ENCODE results near the gene IDUA.

IDUA gene

GRCh38 chr4:982814-983213 lies 4.0 kb upstream of the IDUA start:
- no peak overlapping the region for H4K91ac ChIP-seq (ENCODE audit: low read length)
- no peak overlapping the region for H2AK5ac ChIP-seq (ENCODE audit: low read length, severe bottlenecking)
- H3K23ac ChIP-seq (ENCODE audit: low read length in 2 of 2) = no peak overlapping the region
- no peak overlapping the region for H2AFZ ChIP-seq (ENCODE audit: low read depth, low read length)
- H2BK120ac ChIP-seq (ENCODE audit: low read depth, low read length) = no peak overlapping the region
- peaks cover 21% of the 10 kb centered on the region for H3K4me1 ChIP-seq (ENCODE audit: control insufficient read depth, insufficient read depth, low read depth, low read length)
- H3K9me3 ChIP-seq (ENCODE audit: control insufficient read depth, low read length) = no peaks in the 10 kb centered on the region
- H4K8ac ChIP-seq (ENCODE audit: low read length) = no peak overlapping the region
- H2BK5ac ChIP-seq (ENCODE audit: low read depth, low read length, poor library complexity, severe bottlenecking) = no peak overlapping the region
- H2BK12ac ChIP-seq (ENCODE audit: low read length in 2 of 2) = no peak overlapping the region
- no peak overlapping the region for H3K18ac ChIP-seq (ENCODE audit: low read depth in 1 of 2, low read length in 2 of 2)
- DNase-seq = no peak
- no peak overlapping the region for H2BK15ac ChIP-seq (ENCODE audit: low read depth, poor library complexity, severe bottlenecking)
- no peak overlapping the region for H3K4me3 ChIP-seq (ENCODE audit: insufficient read depth in 1 of 2, low read depth in 1 of 2, low read length in 2 of 2)
- 94% methylated on average over 15 of the region's 15 CpGs for WGBS
- H3K79me1 ChIP-seq (replicated peaks; ENCODE audit: low read length, poor library complexity, severe bottlenecking) = peaks cover 9% of the 10 kb centered on the region
- no peak overlapping the region for H3K9ac ChIP-seq (ENCODE audit: low read length)
- H3K27ac ChIP-seq (ENCODE audit: low read length, poor library complexity, severe bottlenecking) = no peak overlapping the region
- no peaks in the 10 kb centered on the region for H3K27me3 ChIP-seq (ENCODE audit: control insufficient read depth in 1 of 2, insufficient read depth in 1 of 2, low read length in 2 of 2)
- peaks cover 0 to 7% of the 10 kb centered on the region in 2 experiments for H3K36me3 ChIP-seq (ENCODE audit: control insufficient read depth in 1 of 2, insufficient read depth in 2 of 2, low read depth in 1 of 2, low read length in 2 of 2)
- H3K14ac ChIP-seq (ENCODE audit: low read length in 2 of 2) = no peak overlapping the region
- H3K4me2 ChIP-seq (ENCODE audit: low read length, poor library complexity, severe bottlenecking) = no peak overlapping the region
- H3K4ac ChIP-seq (ENCODE audit: low read depth in 1 of 2, low read length in 2 of 2) = no peak overlapping the region

GRCh38 chr4:984336-985054 lies 2.3 kb upstream of the IDUA start:
- H3K9ac ChIP-seq (ENCODE audit: low read length) = peak overlapping the region; percentile 93
- no peaks in the 10 kb centered on the region for H3K9me3 ChIP-seq (ENCODE audit: control insufficient read depth, low read length)
- peaks cover 23% of the 10 kb centered on the region for H3K4me1 ChIP-seq (ENCODE audit: control insufficient read depth, insufficient read depth, low read depth, low read length)
- no peak overlapping the region for H3K27ac ChIP-seq (ENCODE audit: low read length, poor library complexity, severe bottlenecking)
- H4K8ac ChIP-seq (ENCODE audit: low read length) = peak overlapping the region; percentile 67
- H3K4ac ChIP-seq (ENCODE audit: low read depth in 1 of 2, low read length in 2 of 2) = no peak overlapping the region
- no peak overlapping the region for H2AFZ ChIP-seq (ENCODE audit: low read depth, low read length)
- no peak overlapping the region for H2BK5ac ChIP-seq (ENCODE audit: low read depth, low read length, poor library complexity, severe bottlenecking)
- peak overlapping the region in 1 of 2 experiments; percentile 93 for H3K4me3 ChIP-seq (ENCODE audit: insufficient read depth in 1 of 2, low read depth in 1 of 2, low read length in 2 of 2)
- H2BK15ac ChIP-seq (ENCODE audit: low read depth, poor library complexity, severe bottlenecking) = no peak overlapping the region
- no peak overlapping the region for H3K23ac ChIP-seq (ENCODE audit: low read length in 2 of 2)
- no peak for DNase-seq
- no peak overlapping the region for H4K91ac ChIP-seq (ENCODE audit: low read length)
- no peaks in the 10 kb centered on the region for H3K27me3 ChIP-seq (ENCODE audit: control insufficient read depth in 1 of 2, insufficient read depth in 1 of 2, low read length in 2 of 2)
- H2AK5ac ChIP-seq (ENCODE audit: low read length, severe bottlenecking) = no peak overlapping the region
- H2BK12ac ChIP-seq (ENCODE audit: low read length in 2 of 2) = no peak overlapping the region
- H2BK120ac ChIP-seq (ENCODE audit: low read depth, low read length) = no peak overlapping the region
- peaks cover 22% of the 10 kb centered on the region for H3K79me1 ChIP-seq (replicated peaks; ENCODE audit: low read length, poor library complexity, severe bottlenecking)
- H3K4me2 ChIP-seq (ENCODE audit: low read length, poor library complexity, severe bottlenecking) = no peak overlapping the region
- WGBS = 84% methylated on average over 13 of the region's 15 CpGs
- H3K18ac ChIP-seq (ENCODE audit: low read depth in 1 of 2, low read length in 2 of 2) = no peak overlapping the region
- no peak overlapping the region for H3K14ac ChIP-seq (ENCODE audit: low read length in 2 of 2)
- H3K36me3 ChIP-seq (ENCODE audit: control insufficient read depth in 1 of 2, insufficient read depth in 2 of 2, low read depth in 1 of 2, low read length in 2 of 2) = peaks cover 2 to 21% of the 10 kb centered on the region in 2 experiments

- no peak overlapping the region for H2AK5ac ChIP-seq (ENCODE audit: low read length, severe bottlenecking)
- no peak overlapping the region for H3K4me2 ChIP-seq (ENCODE audit: low read length, poor library complexity, severe bottlenecking)
- DNase-seq = peak; percentile 67
These were observed 1.6 kb upstream of the IDUA start for GRCh38 chr4:985123-985830.

GRCh38 chr4:986428-986878 lies 391 bp upstream of the IDUA start:
- peak overlapping the region; percentile 65 for H2BK120ac ChIP-seq (ENCODE audit: low read depth, low read length)
- 11% methylated on average over 14 of the region's 14 CpGs for WGBS

More at GRCh38 chr4:985123-985830, 1.6 kb upstream of the IDUA start:
- peaks cover 21% of the 10 kb centered on the region for H3K4me1 ChIP-seq (ENCODE audit: control insufficient read depth, insufficient read depth, low read depth, low read length)
- H3K4me3 ChIP-seq (ENCODE audit: insufficient read depth in 1 of 2, low read depth in 1 of 2, low read length in 2 of 2) = peak overlapping the region in 1 of 2 experiments; percentile 93
- no peak overlapping the region for H3K4ac ChIP-seq (ENCODE audit: low read depth in 1 of 2, low read length in 2 of 2)
- H3K27me3 ChIP-seq (ENCODE audit: control insufficient read depth in 1 of 2, insufficient read depth in 1 of 2, low read length in 2 of 2) = no peaks in the 10 kb centered on the region
- H3K18ac ChIP-seq (ENCODE audit: low read depth in 1 of 2, low read length in 2 of 2) = no peak overlapping the region
- no peak overlapping the region for H2BK120ac ChIP-seq (ENCODE audit: low read depth, low read length)
- no peak overlapping the region for H3K23ac ChIP-seq (ENCODE audit: low read length in 2 of 2)
- peak overlapping the region; percentile 18 for H2AFZ ChIP-seq (ENCODE audit: low read depth, low read length)
- no peak overlapping the region for H2BK15ac ChIP-seq (ENCODE audit: low read depth, poor library complexity, severe bottlenecking)
- WGBS = 30% methylated on average over 23 of the region's 23 CpGs
- no peak overlapping the region for H4K91ac ChIP-seq (ENCODE audit: low read length)
- no peak overlapping the region for H3K14ac ChIP-seq (ENCODE audit: low read length in 2 of 2)
- H3K27ac ChIP-seq (ENCODE audit: low read length, poor library complexity, severe bottlenecking) = no peak overlapping the region
- H4K8ac ChIP-seq (ENCODE audit: low read length) = peak overlapping the region; percentile 67
- no peak overlapping the region for H2BK12ac ChIP-seq (ENCODE audit: low read length in 2 of 2)
- H3K9ac ChIP-seq (ENCODE audit: low read length) = peak overlapping the region; percentile 93
- no peaks in the 10 kb centered on the region for H3K9me3 ChIP-seq (ENCODE audit: control insufficient read depth, low read length)
- H3K79me1 ChIP-seq (replicated peaks; ENCODE audit: low read length, poor library complexity, severe bottlenecking) = peaks cover 25% of the 10 kb centered on the region
- H2BK5ac ChIP-seq (ENCODE audit: low read depth, low read length, poor library complexity, severe bottlenecking) = no peak overlapping the region
- H3K36me3 ChIP-seq (ENCODE audit: control insufficient read depth in 1 of 2, insufficient read depth in 2 of 2, low read depth in 1 of 2, low read length in 2 of 2) = peaks cover 8 to 28% of the 10 kb centered on the region in 2 experiments

More at GRCh38 chr4:986428-986878, 391 bp upstream of the IDUA start:
- Histone ChIP-seq H3K9ac (ENCODE audit: low read length) (peak overlapping the region; percentile 93), H2BK12ac (ENCODE audit: low read length in 2 of 2) (peak overlapping the region in 1 of 2 experiments; percentile 18), H3K14ac (ENCODE audit: low read length in 2 of 2) (no peak overlapping the region), H3K36me3 (ENCODE audit: control insufficient read depth in 1 of 2, insufficient read depth in 2 of 2, low read depth in 1 of 2, low read length in 2 of 2) (peaks cover 19 to 40% of the 10 kb centered on the region in 2 experiments), H3K27ac (ENCODE audit: low read length, poor library complexity, severe bottlenecking) (peak overlapping the region; percentile 46), H2BK5ac (ENCODE audit: low read depth, low read length, poor library complexity, severe bottlenecking) (no peak overlapping the region), H2AK5ac (ENCODE audit: low read length, severe bottlenecking) (no peak overlapping the region), H3K4me2 (ENCODE audit: low read length, poor library complexity, severe bottlenecking) (peak overlapping the region; percentile 78), H3K79me1 (replicated peaks; ENCODE audit: low read length, poor library complexity, severe bottlenecking) (peaks cover 30% of the 10 kb centered on the region), H2BK15ac (ENCODE audit: low read depth, poor library complexity, severe bottlenecking) (no peak overlapping the region), H3K27me3 (ENCODE audit: control insufficient read depth in 1 of 2, insufficient read depth in 1 of 2, low read length in 2 of 2) (no peaks in the 10 kb centered on the region), H4K8ac (ENCODE audit: low read length) (peak overlapping the region; percentile 7), H3K4me3 (ENCODE audit: insufficient read depth in 1 of 2, low read depth in 1 of 2, low read length in 2 of 2) (peak overlapping the region; percentile 74 to 93), H3K23ac (ENCODE audit: low read length in 2 of 2) (no peak overlapping the region), H3K9me3 (ENCODE audit: control insufficient read depth, low read length) (no peaks in the 10 kb centered on the region), H2AFZ (ENCODE audit: low read depth, low read length) (peak overlapping the region; percentile 47), H3K18ac (ENCODE audit: low read depth in 1 of 2, low read length in 2 of 2) (peak overlapping the region; percentile 73 to 87), H3K4me1 (ENCODE audit: control insufficient read depth, insufficient read depth, low read depth, low read length) (peaks cover 19% of the 10 kb centered on the region), H3K4ac (ENCODE audit: low read depth in 1 of 2, low read length in 2 of 2) (peak overlapping the region in 1 of 2 experiments; percentile 1), H4K91ac (ENCODE audit: low read length) (peak overlapping the region; percentile 18)
- DNase-seq = no peak

Measured in mesenchymal stem cell (in vitro differentiated cells and primary cell).